GM18870 (cell line): ENCODE measurements around the gene DLAT.
"Not testable (repeated sequence)": the region's sequence is repeated elsewhere in the genome, so short reads cannot be mapped to it uniquely, and the experiment has no call there.

ENCODE experiments used
- ATAC-seq: cut with Tn5 transposase; IDR thresholded peaks from one replicate; pipeline ENCODE4 v1.9.1; 2021; ENCODE audit warnings: moderate library complexity; ENCODE audit not compliant: unreplicated experiment

The DLAT gene

GRCh38 chr11:112004389-112004788 lies 20.8 kb upstream of the DLAT start:
- no peak for ATAC-seq

- no peak for ATAC-seq
These were observed 19.6 kb upstream of the DLAT start for GRCh38 chr11:112005422-112006094.

- not testable (repeated sequence) for ATAC-seq
These were observed 19.1 kb upstream of the DLAT start for GRCh38 chr11:112006095-112006441.

- ATAC-seq: not testable (repeated sequence)
These were observed 13.8 kb upstream of the DLAT start for GRCh38 chr11:112011451-112011850.

- no peak for ATAC-seq
These were observed 12.3 kb upstream of the DLAT start for GRCh38 chr11:112012874-112013273.

GRCh38 chr11:112013497-112014164 lies 11.6 kb upstream of the DLAT start:
- no peak for ATAC-seq

GRCh38 chr11:112016088-112016764 lies 9.0 kb upstream of the DLAT start:
- peak; percentile 69 for ATAC-seq

- ATAC-seq: peak; percentile 38
These were observed 8.3 kb upstream of the DLAT start for GRCh38 chr11:112016765-112017376.

GRCh38 chr11:112017538-112017937 lies 7.7 kb upstream of the DLAT start:
- ATAC-seq: no peak

GRCh38 chr11:112019066-112019465 lies 6.1 kb upstream of the DLAT start:
- ATAC-seq: no peak

- no peak for ATAC-seq
These were observed 2.1 kb upstream of the DLAT start for GRCh38 chr11:112023104-112023503.

GRCh38 chr11:112024178-112024772 lies 933 bp upstream of the DLAT start:
- peak; percentile 47 for ATAC-seq

- ATAC-seq: no peak
These were observed 499 bp downstream of the DLAT start for GRCh38 chr11:112025707-112026106.

GRCh38 chr11:112026784-112027410 lies 1.7 kb downstream of the DLAT start:
- ATAC-seq: not testable (repeated sequence)

- no peak for ATAC-seq
These were observed 4.3 kb downstream of the DLAT start for GRCh38 chr11:112029460-112029859.

GRCh38 chr11:112033902-112034301 lies 8.7 kb downstream of the DLAT start:
- no peak for ATAC-seq

GRCh38 chr11:112037527-112037926 lies 12.3 kb downstream of the DLAT start:
- no peak for ATAC-seq

GRCh38 chr11:112042161-112042960 lies 17.2 kb downstream of the DLAT start:
- ATAC-seq: no peak

GRCh38 chr11:112042961-112043304 lies 17.7 kb downstream of the DLAT start:
- ATAC-seq: no peak

GRCh38 chr11:112044961-112045360 lies 19.8 kb downstream of the DLAT start:
- ATAC-seq: no peak
